Stimulated activated CD4-positive, alpha-beta T cell treated with anti-CD3 and anti-CD28 coated beads, TNF-alpha, amount 100 ng/mL, for 4 hours (primary cell): ENCODE results near the gene HMG20B.

Source experiments
- DNase-seq, 3 experiments: peaks; one replicate each; pipeline ENCODE4 v3.0.0-alpha.2; 2020; ENCODE audit warnings: low read depth in 3 of 3

Gene HMG20B

DNA sequence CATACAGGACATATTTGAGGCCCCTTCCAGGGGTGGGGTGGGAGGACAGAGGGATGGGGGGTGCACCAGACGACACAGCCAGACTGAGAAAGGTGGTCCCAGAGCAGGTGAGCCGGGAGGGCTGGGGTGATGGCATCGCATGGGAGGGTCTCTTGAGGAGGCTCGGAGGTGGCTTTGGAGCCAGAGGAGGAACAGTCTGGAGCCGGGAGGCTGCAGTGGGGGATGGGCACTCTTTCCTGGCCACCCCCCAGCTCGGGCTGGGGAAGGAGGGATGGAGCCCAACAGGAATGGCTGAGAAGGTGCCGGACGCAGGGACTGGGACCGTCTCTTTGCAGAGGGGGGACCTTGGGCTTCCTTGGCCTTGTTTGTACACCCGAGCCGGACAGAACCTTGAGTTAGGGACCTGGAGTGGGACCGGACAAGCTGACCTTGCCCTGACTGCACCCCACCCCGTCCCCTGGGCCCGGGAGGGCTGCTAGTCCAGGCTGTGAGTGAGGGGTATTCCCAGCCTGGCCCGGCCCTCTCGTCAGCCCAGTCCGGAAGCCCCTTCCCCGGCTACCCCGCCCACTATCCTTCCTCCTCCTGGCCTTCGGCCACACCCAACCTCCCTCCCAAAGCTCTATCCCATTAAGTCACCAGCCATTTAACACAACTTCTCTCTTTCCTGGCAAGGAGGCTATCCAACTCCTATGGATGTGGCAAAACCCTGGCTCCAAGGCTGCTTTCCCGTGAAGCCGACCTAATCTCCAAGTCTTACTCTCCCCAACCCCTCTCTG lies 34.7 kb downstream of the HMG20B start:
- no peak for DNase-seq

GRCh38 chr19:3608079-3608641 lies 35.4 kb downstream of the HMG20B start:
- DNase-seq: no peak

DNA sequence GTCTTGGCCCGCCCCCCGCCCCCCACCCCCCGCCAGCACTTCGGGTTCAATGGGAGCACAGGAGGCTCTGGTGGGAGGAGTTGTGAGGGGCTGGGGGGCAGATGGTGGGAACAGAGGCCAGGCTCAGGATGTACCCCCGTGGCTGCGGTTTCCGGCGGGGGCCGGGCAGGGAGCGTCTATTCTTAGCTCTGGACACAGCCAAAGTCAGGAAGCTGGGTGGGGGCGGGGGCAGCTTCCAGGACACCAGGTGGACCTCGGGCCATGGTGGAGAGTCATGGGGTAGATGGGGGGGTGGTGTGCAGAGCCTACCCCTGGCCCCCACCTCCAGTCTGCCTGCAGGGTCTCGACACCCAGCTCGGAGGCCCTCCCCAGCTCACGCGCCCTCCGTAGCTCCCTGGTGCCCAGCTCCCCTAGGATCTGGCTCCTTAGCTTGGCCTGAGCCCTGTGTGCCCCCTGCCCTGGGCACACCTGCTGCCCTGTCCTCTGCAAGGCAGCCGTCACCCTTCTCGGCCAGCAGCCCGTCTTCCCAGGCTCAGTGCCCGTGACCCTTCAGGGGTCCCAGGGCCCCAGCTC lies 36.1 kb downstream of the HMG20B start:
- DNase-seq: no peak

- no peak for DNase-seq
These were observed 37.3 kb downstream of the HMG20B start for GRCh38 chr19:3609779-3610719.

GRCh38 chr19:3610745-3611717 lies 38.3 kb downstream of the HMG20B start:
- no peak for DNase-seq

DNA sequence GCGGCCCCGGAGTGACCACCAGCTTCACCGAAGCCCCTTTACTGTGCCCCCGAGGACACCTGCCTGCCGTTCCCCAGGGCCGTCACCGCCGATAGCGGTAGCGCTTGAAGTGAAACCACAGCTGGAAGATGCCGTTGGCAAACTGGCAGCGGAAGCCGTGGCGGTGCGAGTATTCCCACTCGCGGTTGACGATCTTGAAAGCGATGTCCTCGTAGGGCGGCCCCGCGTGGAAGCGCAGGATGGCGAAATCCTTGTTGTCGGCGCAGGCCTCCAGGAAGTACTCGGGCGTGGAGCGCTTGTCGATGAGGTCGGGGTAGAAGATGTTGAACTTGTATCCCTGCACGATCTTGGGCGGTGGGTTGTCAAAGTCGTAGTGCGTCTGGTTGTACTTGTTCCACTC lies 39.1 kb downstream of the HMG20B start:
- no peak for DNase-seq

- DNase-seq: no peak
These were observed 39.6 kb downstream of the HMG20B start for GRCh38 chr19:3612330-3612729.

DNA sequence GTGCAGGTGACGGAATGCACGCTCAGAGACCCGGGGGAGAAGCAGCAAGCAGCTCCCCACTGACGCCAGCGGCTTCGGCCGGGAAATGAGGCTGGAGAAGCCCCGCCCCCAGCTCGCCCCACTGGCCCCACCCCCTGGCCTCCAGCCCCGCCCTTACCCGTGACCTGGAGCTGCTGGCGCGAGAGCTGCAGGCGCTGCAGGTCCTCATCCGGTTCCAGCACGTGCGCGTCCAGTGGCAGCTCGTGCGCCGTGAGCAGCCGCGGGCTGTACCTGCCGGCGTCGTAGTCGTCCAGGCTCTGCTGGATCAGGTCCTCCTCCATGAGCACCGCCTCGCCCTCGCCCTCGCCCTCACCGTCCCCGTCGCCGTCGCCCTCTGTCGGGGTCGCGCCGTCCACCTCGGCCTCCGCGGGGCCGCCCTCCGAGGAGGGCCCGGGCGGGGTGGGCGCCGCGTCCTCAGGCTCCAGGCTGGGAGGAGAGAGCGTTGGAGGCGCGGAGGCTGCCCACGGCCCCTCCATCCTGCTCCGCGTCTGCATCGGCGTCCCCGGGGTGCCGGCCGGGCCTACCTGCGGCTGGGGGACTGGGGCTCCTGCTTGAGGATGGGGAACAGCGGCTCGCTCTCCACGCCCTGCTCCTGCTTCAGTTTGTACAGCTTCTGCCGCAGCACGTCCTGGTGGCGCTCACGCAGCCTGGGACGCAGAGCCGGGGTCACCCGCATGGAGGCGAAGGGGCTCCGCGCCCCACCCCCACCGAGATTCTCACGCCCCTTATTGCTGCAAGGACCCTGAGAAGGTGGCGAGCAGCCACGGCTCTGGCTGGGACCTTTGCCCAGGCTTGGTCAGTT lies 40.4 kb downstream of the HMG20B start:
- no peak for DNase-seq

GRCh38 chr19:3613818-3614661 lies 41.3 kb downstream of the HMG20B start:
- no peak for DNase-seq

- no peak for DNase-seq
These were observed 42.2 kb downstream of the HMG20B start for GRCh38 chr19:3614858-3615505.

- no peak for DNase-seq
These were observed 42.9 kb downstream of the HMG20B start for GRCh38 chr19:3615524-3616135.

GRCh38 chr19:3617463-3617862 lies 44.7 kb downstream of the HMG20B start:
- no peak for DNase-seq

- peak in 2 of 3 experiments; percentile 25 to 28 for DNase-seq
These were observed 45.5 kb downstream of the HMG20B start for GRCh38 chr19:3618144-3618810.

GRCh38 chr19:3618811-3619630 lies 46.3 kb downstream of the HMG20B start:
- DNase-seq: no peak

DNA sequence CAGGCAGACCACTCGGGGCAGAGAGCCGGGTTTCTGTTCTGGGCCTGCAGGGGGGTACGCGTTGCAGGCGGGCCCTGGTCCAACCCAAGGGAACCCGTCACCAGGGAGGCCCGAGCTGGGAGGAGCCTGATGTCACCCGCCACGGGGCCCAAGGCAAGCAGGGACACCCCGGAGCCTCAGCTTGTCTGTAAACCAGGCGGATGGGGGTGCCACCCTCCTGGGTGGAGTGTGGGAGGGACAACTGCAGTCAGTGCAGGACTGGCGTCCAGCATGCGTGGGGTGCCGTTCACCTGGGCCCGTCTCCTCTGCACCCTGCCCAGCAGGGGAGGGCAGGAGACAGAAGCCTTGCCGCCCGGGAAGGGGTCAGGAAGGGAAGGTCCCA lies 46.9 kb downstream of the HMG20B start:
- DNase-seq: no peak

DNA sequence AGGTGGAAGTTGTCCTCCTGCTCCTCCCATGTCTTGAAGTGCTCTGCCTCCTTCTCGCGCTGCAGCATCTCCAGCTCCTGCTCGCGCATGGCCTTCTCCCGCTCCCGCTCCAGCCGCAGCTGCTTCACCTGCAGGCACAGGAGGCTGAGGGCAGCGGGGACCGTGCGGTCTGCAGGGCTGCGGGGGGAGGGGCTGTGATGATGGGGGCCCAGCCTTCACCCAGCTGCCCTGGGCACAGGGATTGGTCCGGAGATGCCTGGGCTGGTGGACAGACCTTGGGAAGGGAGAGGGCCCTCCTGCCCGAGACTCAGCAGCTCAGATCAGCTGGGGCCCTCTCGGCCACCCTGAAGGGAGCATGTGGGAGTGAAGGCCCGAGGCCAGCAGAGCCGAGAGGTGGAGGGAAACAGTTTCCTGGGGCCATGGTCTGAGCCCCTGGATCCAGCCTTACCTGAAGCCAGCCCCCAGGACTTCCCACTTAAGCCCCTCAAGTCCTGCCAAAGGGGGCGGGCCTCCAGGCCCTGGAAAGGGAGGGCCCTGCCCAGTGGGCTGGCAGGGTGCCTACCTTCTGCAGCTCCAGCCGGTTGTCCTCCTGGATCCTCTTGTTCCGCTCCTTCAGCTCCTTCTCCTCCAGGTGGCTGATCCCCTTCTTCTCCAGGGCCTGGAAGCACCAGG lies 47.5 kb downstream of the HMG20B start:
- no peak for DNase-seq
